HG03558 (cell line): Measurements from ENCODE around the gene WNT7A.

Experiments used
- ATAC-seq: cut with Tn5 transposase; IDR thresholded peaks from one replicate; pipeline ENCODE4 v1.9.1; 2021; ENCODE audit warnings: moderate number of reproducible peaks; ENCODE audit not compliant: unreplicated experiment; ENCODE audit errors: extremely low read depth

WNT7A gene

DNA sequence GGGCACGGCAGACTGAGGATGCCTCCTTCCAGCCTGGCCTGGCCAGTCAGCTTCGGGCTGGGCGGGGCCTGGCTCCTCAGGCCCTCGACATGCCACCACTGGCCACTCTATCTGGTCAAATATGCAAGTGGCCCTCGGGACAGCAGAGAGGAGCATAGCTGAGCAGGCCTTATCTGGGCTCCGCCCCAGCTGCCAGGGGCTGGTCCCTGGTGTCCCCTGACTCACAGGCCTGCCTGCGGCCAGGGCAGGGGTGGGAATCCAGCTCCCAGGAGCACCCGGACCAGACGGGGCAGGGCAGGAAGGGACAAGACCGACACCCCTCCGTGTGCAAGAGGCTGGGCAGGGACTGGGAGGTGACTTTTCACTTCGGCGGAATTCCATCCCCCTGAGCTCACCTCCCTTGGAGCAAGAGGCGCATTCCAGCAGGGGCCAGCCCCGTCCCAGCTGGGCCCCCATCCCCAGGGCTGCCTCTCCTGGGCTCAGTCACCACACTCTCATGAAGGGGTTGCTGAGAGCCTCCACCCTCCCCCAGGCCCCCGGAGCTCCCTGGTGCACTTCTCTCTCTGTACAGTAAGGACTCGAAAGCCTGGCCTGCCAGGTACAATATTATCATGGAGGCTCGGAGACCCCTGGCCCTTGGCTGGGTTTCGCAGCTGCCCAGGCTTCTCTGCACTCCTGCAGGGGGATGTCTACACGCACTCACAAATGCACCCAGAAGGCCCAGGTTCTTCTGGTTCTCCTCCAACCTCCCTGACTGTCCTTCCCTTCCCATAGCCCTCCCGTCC is 29.5 kb downstream of the WNT7A start:
- no peak for ATAC-seq

DNA sequence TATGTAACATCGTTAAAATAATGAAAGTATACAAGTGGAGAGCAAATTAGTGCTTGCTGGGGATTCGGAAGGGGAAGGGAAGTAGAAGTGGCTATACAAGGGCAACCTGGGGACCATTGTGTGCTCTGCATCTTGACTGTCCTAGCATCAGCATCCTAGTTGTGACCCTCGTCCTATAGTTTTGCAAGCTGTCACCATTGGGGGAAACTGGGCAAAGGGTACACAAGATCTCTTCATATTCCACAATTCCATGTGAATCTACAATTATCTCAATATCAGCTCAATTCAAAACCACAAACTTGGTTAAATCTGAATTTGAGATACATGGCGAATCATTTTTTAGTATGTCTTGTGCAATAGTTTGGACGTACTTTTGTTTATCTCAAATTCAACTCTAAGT is 30.9 kb downstream of the WNT7A start:
- ATAC-seq, result no peak

DNA sequence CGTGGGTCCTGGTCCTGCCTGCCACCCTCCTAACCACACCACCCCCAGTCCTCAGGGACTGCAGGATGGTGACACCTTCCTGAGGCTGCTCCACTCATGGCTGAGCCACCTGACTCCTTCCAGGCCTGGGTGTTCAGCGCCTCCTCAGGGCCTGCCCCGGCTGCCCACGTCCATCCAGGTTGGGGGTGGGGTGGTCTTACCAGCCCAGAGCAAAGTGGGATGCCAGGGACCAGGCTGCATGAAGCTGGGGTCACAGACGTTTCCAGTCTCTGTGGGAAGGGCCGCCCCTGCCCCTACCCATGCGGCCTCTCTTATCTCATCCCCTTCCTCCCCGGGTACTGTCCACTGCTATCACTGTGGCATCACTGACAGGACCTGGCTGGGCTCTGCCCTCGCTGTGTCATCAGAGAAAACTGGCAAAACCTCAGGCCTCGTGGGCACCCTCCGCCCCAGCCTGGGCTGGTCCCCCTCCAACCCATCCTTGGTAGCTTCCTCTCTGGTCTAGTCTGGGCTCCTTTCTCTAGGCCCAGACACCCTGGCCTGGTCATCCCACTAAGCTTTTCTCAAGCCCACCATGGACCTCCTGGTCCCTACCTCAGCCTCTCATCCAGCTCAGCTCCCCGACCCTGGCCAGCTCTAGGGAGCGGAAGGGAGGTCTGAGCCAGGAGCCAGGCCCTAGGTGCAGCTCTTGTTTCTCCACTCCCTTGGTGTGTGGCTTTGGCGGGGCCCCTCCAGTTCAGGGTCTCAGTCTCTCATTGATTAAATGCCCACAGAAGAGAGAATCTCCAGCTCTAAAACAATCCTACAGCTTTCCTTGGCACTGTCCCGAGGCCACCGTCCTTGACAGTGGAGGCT is 32.9 kb downstream of the WNT7A start:
- ATAC-seq, result no peak

DNA sequence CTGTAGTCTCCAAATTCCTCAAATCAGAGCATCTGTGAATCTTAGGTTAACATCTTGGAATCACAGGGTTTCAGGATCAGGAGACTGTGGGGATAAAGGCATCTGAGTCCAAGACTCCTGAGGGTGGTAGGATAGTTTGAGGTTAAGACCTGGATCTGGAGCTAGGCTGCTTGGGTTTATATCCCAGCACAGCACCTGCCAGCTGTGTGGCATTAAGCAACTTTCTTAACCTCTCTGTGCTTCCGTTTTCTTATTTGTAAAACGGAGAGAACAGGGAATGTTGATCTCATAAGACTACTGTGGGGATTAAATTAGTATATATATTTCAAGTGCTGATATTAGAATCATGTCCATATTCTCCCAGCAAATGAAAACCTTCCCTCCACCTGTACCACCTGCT is 33.6 kb downstream of the WNT7A start:
- ATAC-seq, result no peak

DNA sequence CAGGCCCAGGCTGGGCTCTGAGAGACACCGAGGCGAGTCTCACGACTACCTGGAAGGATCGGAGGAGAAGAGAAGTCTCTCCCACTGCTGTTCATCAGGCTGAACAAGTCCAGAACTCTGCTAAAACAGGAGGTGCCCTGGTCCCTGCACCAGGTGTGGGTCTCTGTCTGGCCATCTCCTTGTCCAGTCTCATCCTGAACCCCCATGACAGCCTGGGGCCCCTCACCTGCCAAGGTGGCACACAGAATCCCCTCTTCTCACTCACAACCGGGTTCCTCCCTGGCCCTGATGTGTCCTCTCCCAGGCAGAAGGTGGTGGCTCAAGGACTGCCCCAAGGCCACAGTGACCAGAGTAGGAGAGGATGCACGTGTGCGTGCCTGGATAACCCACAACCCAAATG is 34.1 kb downstream of the WNT7A start:
- ATAC-seq, result no peak

DNA sequence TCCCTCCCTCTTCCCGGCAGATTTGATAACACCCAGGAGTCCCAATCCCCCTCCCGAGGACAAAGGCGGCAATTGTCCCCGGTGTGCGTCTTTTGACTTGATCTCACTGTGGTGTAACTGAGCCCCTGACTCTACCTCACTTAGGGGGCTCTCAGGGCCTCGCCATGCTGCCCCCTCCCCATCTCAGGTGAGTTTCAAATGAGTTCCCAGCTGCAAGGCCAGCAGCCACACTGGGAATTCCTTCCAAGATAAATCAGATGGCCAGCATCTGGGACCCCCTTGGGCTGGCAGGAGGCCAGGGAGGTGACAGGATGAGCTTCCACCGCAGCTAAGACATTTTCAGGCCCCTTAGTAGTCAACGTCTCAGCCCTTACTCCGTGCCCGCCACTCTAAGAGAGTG is 35.0 kb downstream of the WNT7A start:
- no peak for ATAC-seq

DNA sequence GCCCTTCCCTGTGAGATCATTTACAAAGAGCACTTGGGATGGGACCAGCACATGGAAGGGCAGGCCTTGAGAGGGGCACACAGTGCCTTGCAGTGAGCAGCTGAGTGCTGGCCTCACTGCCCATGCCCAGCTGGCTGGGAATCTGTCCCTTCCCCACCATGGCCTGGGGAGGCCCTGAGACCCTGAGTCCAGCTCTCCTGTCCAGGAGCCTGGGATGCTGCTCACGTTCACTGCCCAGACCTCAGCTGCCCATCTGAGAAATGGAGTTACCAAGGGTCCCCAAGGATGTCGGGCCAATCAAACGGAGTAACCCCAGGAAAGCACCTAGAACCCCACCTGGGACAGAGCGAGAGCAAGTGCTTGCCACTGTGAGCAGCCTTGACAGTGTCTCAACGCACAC is 35.6 kb downstream of the WNT7A start:
- ATAC-seq, result no peak

DNA sequence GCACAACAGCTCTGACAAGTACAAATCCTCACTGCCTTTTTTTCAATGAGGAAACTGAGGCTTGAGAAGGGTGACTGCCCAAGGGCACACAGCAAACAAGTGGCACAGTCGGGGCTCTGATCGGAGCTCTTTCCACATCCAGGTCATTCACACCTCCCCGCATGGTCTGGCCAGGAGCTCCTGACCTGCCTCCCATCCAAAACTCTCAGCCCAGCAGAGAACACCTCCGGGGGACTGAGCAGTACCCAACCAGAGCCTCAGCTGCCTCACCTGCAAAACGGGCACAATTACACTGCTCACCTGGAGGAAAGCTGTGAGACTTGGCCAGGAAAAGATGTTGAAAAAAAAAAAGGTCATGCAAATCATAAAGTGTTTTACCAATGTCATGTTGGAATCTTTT is 36.5 kb downstream of the WNT7A start:
- ATAC-seq, result no peak

DNA sequence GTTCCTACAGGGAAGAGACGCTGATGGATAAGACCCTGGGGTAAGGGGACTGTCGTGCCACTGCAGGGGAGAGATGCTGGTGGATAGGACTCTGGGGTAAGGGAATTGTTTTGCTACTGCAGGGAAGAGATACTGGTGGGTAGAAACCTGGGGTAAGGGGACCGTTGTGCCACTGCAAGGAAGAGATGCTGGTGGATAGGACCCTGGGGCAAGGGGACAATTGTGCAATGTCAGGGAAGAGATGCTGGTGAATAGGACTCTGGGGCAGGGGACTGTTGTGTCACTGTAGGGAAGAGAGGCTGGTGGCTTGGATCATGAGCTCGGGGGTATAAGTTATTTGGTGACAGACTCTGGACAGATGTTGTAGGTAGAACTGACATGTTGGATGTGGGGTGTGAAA is 37.6 kb downstream of the WNT7A start:
- ATAC-seq, result no peak

DNA sequence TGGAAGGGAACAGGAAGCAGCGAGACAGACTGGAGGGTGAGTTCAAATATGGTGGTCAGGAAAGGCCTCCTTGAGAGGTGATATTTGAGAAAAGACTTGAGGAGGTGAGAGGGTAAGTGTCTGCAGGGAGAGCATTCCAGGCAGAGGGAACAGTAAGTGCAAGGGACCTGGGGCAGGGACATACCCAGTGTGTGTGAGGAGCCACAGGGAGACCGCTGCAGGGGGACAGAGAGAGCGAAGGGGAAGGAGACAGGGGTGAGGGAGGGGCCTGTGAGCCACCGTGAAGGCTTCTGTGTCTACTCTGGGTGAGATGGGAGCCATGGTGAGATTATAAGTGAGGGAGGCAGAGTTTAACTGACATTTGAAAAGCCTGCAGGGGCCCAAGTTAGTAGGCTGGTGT is 38.0 kb downstream of the WNT7A start:
- ATAC-seq, result no peak

DNA sequence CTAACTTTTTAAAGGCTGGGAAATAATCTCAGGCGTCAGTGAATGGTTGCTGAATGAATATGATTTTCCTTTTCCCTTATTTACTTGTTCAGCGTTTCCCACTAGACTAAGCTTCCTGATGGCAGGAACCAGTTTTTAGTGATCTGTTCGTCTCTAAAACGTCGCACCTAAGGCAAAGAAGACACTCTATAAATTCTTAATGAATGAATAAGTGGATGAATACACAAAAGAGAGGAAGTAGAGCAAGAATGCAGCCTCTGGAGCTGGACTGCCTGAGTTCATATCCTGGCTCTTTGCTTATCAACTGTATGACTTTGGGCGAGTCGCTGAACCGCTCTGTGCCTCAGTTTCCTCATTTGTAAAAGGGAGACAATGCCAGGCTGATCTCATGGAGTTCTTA is 38.7 kb downstream of the WNT7A start:
- ATAC-seq, result no peak

DNA sequence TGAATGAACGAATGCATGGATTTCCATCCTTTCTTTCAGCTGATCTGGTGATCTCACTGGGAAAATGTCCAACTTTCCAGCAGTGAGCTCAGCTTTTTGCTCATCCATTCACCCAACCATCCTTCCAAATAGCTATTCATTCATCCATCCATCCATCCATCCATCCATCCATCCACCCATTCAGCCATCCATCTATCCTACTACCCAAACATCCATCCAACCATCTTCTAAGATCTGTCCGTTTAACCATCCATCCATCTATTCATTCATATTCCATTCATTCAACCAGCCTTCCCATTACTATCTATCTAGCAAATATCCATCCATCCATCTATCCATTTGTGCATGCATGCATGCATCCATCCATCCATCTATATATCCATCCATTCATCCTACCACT is 39.4 kb downstream of the WNT7A start:
- no peak for ATAC-seq

DNA sequence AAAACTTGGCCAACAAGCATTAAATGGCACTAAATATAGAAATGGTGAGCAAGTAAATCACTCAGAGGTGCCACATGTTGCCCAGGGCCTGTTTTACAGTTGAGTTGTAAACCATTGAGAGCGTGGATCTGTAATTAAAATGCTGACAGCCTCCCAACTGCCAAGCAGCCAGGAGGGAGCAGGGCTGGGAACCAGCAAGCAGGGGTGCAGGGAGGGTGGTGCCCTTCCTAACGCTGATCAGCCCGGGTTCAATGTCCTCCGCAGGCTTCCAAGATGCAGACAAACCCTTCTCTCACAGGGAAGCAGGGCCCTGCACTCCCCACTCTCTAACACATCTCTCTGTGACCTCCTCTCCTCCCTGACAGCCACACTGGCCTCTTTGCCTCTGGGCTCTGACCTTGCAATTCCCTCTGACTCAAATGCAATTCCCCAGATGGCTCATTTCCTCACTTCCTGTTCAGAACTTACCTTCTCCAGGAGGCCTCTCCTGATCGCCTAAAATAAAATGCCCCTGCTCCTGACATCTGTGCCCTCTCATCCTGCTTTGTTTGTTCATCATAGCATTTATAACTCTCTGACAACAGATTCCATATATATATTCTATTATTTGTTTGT is 40.0 kb downstream of the WNT7A start:
- ATAC-seq, result no peak

DNA sequence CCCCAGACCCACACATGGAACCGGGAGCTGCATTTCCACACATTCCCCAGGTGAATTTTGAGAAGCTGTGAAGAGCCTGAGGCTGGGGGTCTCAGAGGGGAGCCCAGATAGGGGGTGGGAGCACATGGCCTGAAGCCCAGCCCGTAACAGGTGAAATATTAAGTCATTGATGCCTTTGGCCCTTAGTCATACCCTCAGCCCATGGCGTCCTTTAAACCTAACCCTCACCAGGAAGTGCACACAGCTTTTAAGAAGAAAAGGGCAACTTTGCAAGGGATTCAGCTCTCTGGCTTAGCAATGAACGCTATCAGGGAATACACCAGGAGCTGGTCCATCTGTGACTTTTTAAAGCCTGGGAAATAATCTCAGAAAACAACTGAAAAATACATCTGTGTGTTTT is 40.6 kb downstream of the WNT7A start:
- no peak for ATAC-seq

DNA sequence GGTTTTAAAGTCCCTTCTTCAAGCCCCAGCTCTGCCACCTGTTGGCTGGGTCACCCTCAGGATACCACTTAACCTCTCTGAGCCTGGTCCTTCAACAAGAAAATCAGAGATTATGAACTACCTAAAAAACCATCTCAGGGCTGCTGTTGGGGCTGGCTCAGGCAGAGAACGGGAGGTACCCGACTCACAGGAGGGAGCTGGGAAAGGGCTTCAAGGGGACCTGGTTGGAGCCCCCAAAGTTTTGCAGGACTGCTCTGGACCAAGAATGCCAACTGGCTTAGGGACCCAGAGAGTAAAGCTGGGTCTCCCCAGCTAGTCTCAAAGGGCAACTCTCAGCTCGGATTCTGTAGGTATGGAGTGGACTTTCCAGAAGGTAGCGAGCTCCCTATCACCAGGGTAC is 41.5 kb downstream of the WNT7A start:
- ATAC-seq, result no peak

DNA sequence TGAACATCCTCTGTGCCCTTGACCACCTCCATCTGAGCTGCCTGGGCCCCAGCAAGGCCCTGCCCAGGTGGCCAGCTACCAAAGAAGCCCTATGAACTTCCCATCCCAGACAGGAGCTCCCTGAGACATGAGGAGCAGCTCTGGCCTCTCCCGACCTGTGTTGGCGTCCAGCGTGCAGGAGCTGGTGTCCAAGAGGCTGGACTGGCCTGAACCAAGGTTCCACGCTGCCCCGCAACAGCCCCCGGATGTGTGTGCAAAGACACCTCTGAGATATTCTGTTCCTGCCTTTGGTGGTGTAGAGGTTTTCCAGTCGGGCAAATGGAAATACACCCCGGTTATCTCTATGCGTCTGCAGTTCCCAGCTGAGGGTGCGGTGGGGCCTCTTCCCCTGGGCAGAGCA is 42.1 kb downstream of the WNT7A start:
- ATAC-seq, result no peak

DNA sequence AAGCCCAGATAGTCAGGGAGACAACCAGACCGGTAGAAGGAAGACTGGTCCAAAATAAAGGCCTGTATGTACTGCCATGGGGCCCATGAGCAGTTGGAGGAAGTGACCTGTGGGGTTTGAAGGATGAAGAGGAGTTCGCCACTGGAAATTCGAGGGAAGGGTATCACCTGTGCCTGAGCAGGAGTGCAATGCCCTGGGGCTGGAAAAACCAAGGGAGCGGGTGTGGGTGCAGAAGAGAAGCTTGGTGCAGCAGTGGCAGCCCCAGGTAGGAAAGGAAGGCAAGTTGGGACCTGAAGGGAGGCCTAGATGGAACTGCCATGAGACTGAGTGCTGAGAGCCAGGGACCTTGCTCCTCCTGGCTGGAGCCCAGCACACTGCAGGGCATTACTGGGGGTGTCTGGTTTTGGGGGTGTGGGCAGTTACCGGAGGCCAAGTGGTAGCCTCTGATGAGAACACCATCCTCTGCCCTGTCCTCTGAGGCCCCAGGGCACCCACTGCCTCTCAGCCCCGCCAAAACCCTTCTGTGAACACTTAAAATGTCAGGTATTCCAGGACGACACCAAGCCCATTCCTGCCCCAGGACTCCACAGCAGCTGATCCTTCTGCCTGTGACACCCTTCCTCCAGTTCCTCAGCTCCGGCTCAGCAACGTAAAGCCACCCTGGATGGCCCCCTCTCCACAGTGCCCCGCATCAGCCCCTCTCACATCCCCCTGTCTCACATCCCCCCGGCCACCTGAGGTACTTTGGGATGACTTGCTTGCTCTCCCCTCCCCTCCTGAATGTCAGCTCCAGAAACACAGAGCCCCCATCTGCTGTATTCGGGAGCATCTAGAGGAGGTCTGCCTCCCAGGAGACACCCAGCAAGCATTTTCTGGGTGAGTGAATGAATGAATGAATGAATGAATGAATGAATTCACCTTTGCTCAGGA is 42.9 kb downstream of the WNT7A start:
- no peak for ATAC-seq

DNA sequence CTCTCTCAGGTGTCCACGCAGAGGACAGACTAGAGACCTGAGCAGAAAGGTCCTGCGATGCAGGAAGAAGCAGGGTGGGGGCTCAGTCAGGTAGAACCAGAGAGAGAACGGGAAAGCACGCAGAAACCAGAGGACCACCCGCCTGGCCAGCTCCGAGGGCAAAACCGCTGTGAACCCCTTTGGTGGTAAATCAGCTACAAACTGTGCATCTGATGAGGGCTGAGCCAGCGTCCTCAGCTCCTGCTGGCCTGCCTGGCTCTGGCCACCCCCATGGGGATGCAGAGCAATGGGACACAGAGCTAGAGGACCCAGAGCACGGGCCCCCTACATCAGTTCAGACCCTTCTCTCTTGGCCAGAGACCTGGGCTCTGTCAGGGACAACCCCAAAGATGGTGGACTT is 44.6 kb downstream of the WNT7A start:
- ATAC-seq, result no peak

DNA sequence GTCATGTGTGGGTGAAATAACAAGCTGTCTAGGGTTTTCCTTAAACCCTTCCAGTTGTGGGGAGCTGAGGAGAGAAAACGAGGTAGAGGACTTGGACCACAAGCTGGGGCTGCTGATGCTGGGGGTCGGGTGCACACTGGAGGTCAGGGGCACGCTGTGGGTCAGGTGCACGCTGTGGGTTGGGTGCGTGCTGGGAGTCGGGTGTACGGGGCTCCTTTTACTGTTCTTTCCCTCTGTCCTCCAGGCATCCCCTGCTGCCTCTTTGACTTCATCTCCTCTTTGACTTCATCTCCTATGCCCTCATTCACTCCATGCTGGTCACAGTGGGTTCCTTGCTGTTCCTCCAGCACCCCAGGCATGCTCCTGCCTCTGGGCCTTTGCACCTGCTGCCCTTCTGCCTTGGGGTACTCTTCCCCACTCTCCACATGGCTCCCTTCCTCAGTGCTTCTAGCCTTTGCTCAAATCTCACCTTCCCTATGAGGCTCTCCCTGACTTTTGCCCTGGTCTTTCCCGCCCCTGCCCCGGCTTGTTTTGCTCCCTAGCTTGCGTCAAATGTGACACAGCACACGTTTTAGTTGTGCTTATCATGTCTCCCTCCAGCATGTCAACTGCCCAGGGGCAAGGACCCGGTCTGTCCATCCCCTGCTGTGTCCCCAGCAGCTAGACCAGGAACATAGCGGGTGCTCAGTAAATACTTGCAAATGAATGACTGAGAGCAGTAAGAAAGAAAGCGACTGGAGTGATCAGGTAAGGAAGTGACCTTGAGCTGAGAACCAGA is 45.4 kb downstream of the WNT7A start:
- no peak for ATAC-seq
